OCI-LY3 (cell line): ENCODE data around the gene ADGRG2.

ENCODE experiments used
- H2AFZ ChIP-seq: fragments of 200-600, 300-600 bp; shearing (Covaris generic); 2 replicates; pipeline ENCODE4 v1.6.0; 2014; ENCODE audit warnings: antibody characterized with exemption, low read depth, low read length
- H3K27ac ChIP-seq: fragments of 200-600, 300-600 bp; sonication (generic); 2 replicates; pipeline ENCODE4 v1.5.1; 2014; ENCODE audit warnings: mild to moderate bottlenecking, low read length, moderate library complexity, mixed read lengths
- H3K27me3 ChIP-seq: fragments of 200-600, 300-600 bp; sonication (generic); 2 replicates; pipeline ENCODE4 v1.6.1; 2014; ENCODE audit warnings: low read depth, low read length, mixed read lengths
- H3K36me3 ChIP-seq: fragments of 200-600, 300-600 bp; sonication (generic); replicated peaks from 2 replicates; pipeline ENCODE3; 2014; ENCODE audit warnings: low read depth, low read length, mixed read lengths
- H3K4me1 ChIP-seq: fragments of 300-600, 200-600 bp; sonication (generic); 2 replicates; pipeline ENCODE4 v1.6.1; 2014; ENCODE audit warnings: low read length, mixed read lengths
- H3K4me2 ChIP-seq: fragments of 200-600, 300-600 bp; sonication (generic); 2 replicates; pipeline ENCODE4 v1.6.1; 2014; ENCODE audit warnings: low read length, mixed read lengths
- H3K4me3 ChIP-seq: fragments of 300-600, 200-600 bp; sonication (generic); 2 replicates; pipeline ENCODE4 v1.5.1; 2014; ENCODE audit warnings: antibody characterized with exemption, mild to moderate bottlenecking, low read length, moderate library complexity
- H3K79me2 ChIP-seq: fragments of 300-600, 200-600 bp; shearing (Covaris generic); 2 replicates; pipeline ENCODE4 v1.6.1; 2014; ENCODE audit warnings: mild to moderate bottlenecking, low read length, mixed read lengths
- H3K9ac ChIP-seq: fragments of 300-600, 200-600 bp; shearing (Covaris generic); 2 replicates; pipeline ENCODE4 v1.6.0; 2014; ENCODE audit warnings: mild to moderate bottlenecking, low read length, moderate library complexity
- H3K9me3 ChIP-seq: fragments of 200-600, 300-600 bp; shearing (Covaris generic); 2 replicates; pipeline ENCODE4 v1.6.1; 2014; ENCODE audit warnings: low read length, mixed read lengths; ENCODE audit not compliant: insufficient read depth
- H4K20me1 ChIP-seq: fragments of 200-600, 300-600 bp; sonication (generic); 2 replicates; pipeline ENCODE4 v1.6.1; 2016; ENCODE audit warnings: low read length, mixed read lengths; ENCODE audit not compliant: insufficient read depth
- CTCF ChIP-seq: fragments of 200-600, 300-600 bp; sonication (generic); IDR thresholded peaks from 2 replicates; pipeline ENCODE4 v1.5.1; 2014; ENCODE audit warnings: antibody characterized with exemption, low read length, low read depth
- EZH2phosphoT487 ChIP-seq: fragments of 200-600 bp; shearing (Covaris generic); IDR thresholded peaks from 2 replicates; pipeline ENCODE4 v1.6.1; 2018; ENCODE audit warnings: antibody characterized with exemption, mixed run types, low read depth

ADGRG2 gene

DNA sequence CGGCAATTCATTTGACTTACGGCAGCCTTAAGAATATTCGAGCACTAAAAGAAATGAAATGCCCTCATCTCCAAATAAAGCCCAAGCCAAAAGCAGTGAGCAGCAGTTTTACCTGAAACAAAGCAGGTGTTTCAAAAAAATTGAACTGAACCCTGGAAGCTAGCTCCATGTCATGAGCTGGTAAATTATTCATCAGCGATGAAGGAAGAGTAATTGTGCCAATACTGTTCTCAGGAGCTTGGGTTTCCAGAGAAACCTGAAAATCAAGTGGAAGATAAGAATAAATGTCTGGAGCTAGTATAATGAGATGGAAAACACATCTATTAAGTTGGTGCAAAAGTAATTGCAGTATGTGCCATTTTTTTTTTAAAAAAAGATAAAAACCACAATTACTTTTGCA, 114.4 kb downstream of the ADGRG2 start:
- Histone ChIP-seq H3K36me3 (no peaks in the 10 kb centered on the region), H3K4me1 (no peaks in the 10 kb centered on the region), H2AFZ (no peak overlapping the region), H3K27me3 (no peaks in the 10 kb centered on the region), H3K27ac (no peak overlapping the region), H3K4me2 (no peak overlapping the region), H4K20me1 (no peaks in the 10 kb centered on the region), H3K9ac (no peak overlapping the region), H3K4me3 (no peak overlapping the region), H3K9me3 (no peaks in the 10 kb centered on the region), H3K79me2 (no peaks in the 10 kb centered on the region)
- no peak for TF ChIP-seq CTCF
- no peak for TF ChIP-seq EZH2phosphoT487

GRCh38 chrX:19007011-19007410, 115.3 kb downstream of the ADGRG2 start:
- Histone ChIP-seq H2AFZ (no peak overlapping the region), H3K27me3 (no peaks in the 10 kb centered on the region), H4K20me1 (no peaks in the 10 kb centered on the region), H3K36me3 (no peaks in the 10 kb centered on the region), H3K4me2 (no peak overlapping the region), H3K79me2 (no peaks in the 10 kb centered on the region), H3K9me3 (no peaks in the 10 kb centered on the region), H3K27ac (no peak overlapping the region), H3K4me1 (no peaks in the 10 kb centered on the region), H3K4me3 (no peak overlapping the region), H3K9ac (no peak overlapping the region)
- TF ChIP-seq CTCF (no peak), EZH2phosphoT487 (no peak)

DNA sequence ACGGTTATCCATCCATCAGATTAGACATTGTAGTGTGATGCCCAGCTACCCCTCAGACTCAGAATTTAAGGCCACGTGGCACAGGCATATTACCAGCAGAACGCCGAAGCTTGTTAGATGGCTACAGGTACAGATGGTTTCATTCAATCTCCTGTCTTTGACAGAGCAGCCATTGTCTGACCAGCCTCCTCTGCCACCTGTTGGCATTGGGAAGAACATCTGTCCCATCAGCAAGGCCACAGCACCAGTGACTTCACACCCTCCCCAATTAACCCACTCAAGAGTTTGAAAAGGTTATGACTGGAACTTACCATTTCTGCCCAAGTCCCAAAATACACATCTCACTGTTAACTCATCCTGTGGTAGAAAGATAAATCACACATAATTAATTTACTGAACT, 116.4 kb downstream of the ADGRG2 start:
- no peaks in the 10 kb centered on the region for H3K79me2 ChIP-seq
- no peaks in the 10 kb centered on the region for H3K27me3 ChIP-seq
- TF ChIP-seq CTCF (peak; percentile 11; the same call in 1 of the 2 replicates), EZH2phosphoT487 (no peak)
- H3K9me3 ChIP-seq, result no peaks in the 10 kb centered on the region
- H3K4me1 ChIP-seq, result no peaks in the 10 kb centered on the region
- no peak overlapping the region for H3K4me2 ChIP-seq
- no peak overlapping the region for H3K27ac ChIP-seq
- no peaks in the 10 kb centered on the region for H3K36me3 ChIP-seq
- H2AFZ ChIP-seq, result no peak overlapping the region
- no peak overlapping the region for H3K4me3 ChIP-seq
- no peak overlapping the region for H3K9ac ChIP-seq
- H4K20me1 ChIP-seq, result no peaks in the 10 kb centered on the region

DNA sequence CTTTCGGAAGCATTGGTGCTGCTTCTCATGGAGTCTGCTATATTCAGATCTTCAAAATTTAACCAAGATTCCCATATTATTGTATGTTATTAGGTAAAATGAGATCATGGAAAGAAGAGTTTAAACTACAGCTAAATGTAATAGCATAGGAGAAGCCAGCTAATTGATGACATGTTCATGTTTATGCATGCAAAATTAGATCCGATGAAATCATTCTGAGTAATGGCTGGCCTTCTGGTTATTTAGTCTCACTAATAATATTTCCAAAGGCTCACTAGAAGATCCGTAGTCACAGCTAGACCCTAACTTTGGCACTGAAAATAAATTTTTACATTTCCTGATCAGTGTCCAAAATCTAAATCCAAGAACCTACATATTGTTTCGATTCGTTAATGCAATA, 118.5 kb downstream of the ADGRG2 start:
- H3K27me3 ChIP-seq, result no peaks in the 10 kb centered on the region
- no peak overlapping the region for H3K9ac ChIP-seq
- H3K27ac ChIP-seq, result no peak overlapping the region
- no peak overlapping the region for H3K4me3 ChIP-seq
- no peaks in the 10 kb centered on the region for H3K9me3 ChIP-seq
- H3K4me1 ChIP-seq, result no peaks in the 10 kb centered on the region
- no peaks in the 10 kb centered on the region for H4K20me1 ChIP-seq
- no peak for TF ChIP-seq EZH2phosphoT487
- TF ChIP-seq CTCF, result no peak
- no peaks in the 10 kb centered on the region for H3K36me3 ChIP-seq
- no peak overlapping the region for H3K4me2 ChIP-seq
- H3K79me2 ChIP-seq, result no peaks in the 10 kb centered on the region
- H2AFZ ChIP-seq, result no peak overlapping the region
